HT1080 (cell line): ENCODE measurements around the gene IGF2R. TPM values are rescaled to one million over a fixed set of nuclear protein-coding genes. Genes with fewer than 3 reads are reported as not detected.
A peak's percentile ranks its signal among the peaks of the same experiment; 100 is the strongest.
"Not testable (repeated sequence)": the region's sequence is repeated elsewhere in the genome, so short reads cannot be mapped to it uniquely, and the experiment has no call there.

Source experiments
- DNase-seq: peaks from one replicate; pipeline ENCODE4 v3.0.0-alpha.2; 2015; ENCODE audit warnings: low read depth
- total RNA-seq: library from RNA; depleted of rRNA; stranded (reverse); fragments of >200 nt; shearing (Covaris generic); gene quantifications from 2 replicates; pipeline ENCODE4 v1.2.3, GENCODE V29; 2014

IGF2R gene
- total RNA-seq, 1 experiment from 2014 or later = 38.1 TPM

GRCh38 chr6:160116411-160116810, 147.5 kb downstream of the IGF2R start:
- no peak for DNase-seq

- no peak for DNase-seq
Observed at GRCh38 chr6:160117137-160117536, 148.3 kb downstream of the IGF2R start.

- DNase-seq = no peak
Observed at GRCh38 chr6:160118620-160119229, 149.8 kb downstream of the IGF2R start.

DNA sequence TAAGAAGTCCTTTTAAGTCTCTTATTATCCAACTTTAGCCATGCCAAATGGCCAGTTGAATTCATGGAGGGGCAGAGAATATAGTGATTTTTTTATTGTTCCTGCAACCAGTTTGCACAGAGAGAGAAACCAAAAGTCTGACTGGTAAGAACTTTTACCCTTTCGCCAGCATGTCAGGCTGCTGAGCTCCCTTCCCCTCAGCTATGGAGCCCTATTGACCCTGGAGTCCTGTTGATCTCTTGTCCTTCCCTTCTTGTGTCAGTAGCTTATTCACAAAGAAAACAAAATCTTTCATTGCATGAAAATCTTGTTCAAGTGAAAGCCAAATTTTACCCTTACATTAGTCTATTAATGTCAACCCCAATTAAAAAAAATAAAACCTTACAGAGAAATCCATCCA, 151.2 kb downstream of the IGF2R start:
- no peak for DNase-seq

- DNase-seq = no peak
Observed at GRCh38 chr6:160121558-160121957, 152.7 kb downstream of the IGF2R start, which contains the start of gene SLC22A1. TSS of gene SLC22A1 (plus strand) at chr6:160121815. CDS start at chr6:160121936, 121 bp downstream.

DNA sequence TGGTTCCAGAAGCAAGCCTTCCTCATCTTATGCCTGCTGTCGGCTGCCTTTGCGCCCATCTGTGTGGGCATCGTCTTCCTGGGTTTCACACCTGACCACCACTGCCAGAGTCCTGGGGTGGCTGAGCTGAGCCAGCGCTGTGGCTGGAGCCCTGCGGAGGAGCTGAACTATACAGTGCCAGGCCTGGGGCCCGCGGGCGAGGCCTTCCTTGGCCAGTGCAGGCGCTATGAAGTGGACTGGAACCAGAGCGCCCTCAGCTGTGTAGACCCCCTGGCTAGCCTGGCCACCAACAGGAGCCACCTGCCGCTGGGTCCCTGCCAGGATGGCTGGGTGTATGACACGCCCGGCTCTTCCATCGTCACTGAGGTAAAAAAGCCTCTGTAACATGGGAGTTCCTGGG, 153.1 kb downstream of the IGF2R start:
- DNase-seq = no peak

GRCh38 chr6:160122744-160123143, 153.9 kb downstream of the IGF2R start:
- DNase-seq = no peak

DNA sequence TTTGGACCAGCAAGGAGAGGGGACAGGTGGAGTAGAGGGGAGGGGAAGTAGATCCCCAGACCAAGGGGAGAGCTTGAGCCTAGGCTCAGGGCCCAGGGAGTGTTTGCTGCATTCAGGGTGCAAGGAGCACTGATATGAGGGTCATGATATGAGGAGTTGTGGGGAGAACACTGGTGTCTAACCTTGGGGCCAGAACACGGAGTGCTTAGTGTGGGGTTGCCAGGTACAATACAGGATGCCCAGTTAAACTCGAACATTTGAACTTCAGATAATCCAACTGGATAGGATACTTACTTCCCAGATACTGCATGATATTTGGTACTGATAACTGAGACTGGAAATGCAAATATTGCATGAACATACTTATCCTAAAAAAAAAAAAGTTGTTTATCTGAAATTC, 155.1 kb downstream of the IGF2R start:
- no peak for DNase-seq

DNA sequence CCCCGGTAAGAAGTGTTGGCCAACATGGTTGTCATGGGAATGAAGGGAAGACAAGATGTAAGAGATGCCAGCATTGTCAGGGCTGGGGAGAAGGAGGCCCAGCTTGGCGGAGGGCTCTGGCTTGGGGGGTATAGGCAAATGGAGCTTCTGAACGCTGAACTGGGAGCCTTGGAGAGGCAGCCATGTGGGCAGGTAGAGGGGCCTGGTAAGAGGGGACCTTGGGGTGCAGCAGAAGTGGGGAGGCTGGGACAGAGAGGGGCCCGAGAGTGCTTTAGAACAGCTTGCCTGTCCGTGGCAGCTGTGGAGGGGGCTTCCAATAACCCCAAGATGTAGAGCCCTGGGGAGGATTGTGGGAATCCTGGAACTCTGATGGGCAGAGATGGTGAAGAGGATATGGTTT, 155.7 kb downstream of the IGF2R start:
- DNase-seq = no peak

DNA sequence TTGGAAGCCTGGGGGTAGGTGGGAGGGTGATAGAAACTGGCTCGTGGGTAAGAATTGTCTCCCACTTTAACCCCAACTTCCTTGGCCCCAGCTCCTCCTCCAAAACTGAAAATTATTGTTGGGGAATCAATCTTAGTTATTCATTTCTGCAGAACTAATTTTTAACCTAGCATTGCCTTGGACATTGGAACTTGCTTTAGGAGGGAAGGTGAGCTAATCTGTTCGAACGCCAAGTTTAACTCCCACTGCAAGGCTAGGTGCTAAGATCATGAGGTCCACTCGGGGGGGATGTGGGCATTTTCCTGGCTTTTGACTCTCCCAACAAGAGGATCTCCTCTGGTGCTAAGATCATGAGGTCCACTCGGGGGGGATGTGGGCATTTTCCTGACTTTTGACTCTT, 156.2 kb downstream of the IGF2R start:
- DNase-seq = not testable (repeated sequence)

- no peak for DNase-seq
Observed at GRCh38 chr6:160127270-160128124, 158.6 kb downstream of the IGF2R start.

DNA sequence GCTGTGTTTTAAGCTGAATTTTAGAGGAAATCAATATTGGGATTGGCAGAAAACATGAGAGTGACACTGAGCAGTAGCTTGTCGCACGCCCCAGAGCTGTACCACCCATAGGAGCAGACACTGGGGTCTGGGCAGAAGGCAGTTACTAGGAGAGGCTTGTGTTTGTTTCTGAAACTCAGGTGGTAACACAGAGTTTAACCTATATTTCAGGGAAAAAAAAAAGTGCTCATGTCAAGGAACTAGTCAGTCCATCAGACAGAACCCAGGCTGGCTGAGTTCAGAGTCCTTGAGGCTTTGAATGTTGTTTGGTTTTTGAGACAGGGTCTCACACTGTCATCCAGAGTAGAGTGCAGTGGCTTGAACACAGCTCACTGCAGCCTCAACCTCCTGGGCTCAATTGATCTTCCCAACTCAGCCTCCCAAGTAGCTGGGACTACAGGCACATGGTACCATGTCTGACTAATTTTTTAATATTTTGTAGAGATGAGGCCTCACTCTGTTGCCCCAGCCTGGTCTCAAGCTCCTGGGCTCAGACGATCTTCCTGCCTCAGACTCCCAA, 159.3 kb downstream of the IGF2R start:
- DNase-seq = no peak

GRCh38 chr6:160128879-160129516, 160.1 kb downstream of the IGF2R start:
- DNase-seq = no peak

GRCh38 chr6:160129881-160130615, 161.2 kb downstream of the IGF2R start:
- DNase-seq = peak; percentile 10

GRCh38 chr6:160130729-160131484, 162.0 kb downstream of the IGF2R start:
- DNase-seq = no peak

GRCh38 chr6:160131636-160132296, 162.9 kb downstream of the IGF2R start:
- DNase-seq = no peak

GRCh38 chr6:160132297-160132637, 163.4 kb downstream of the IGF2R start:
- DNase-seq = no peak

- no peak for DNase-seq
Observed at GRCh38 chr6:160132776-160133338, 164.0 kb downstream of the IGF2R start.

- no peak for DNase-seq
Observed at GRCh38 chr6:160133441-160134336, 164.8 kb downstream of the IGF2R start.
